Measurements from ENCODE around the gene ZNF414. TPM values are rescaled to one million over a fixed set of nuclear protein-coding genes. Genes with fewer than 3 reads are reported as not detected.

Gene ZNF414
- total RNA-seq, 1 experiment from 2014 or later: 22.4 TPM

GRCh38 chr19:8550070-8550469, 36.1 kb upstream of the ZNF414 start:
- no peaks in the 10 kb centered on the region for H4K20me1 ChIP-seq (ENCODE audit: insufficient read depth)
- 0 out of 2 replicates have a peak, but pooled peaks cover 5% of the 10 kb centered on the region for H3F3A ChIP-seq (ENCODE audit: insufficient read depth, low read depth)
- H3K27me3 ChIP-seq (ENCODE audit: insufficient read depth, low read depth): no peaks in the 10 kb centered on the region
- H3K4me1 ChIP-seq (replicated peaks; ENCODE audit: insufficient read depth): no peaks in the 10 kb centered on the region
- intact Hi-C loops (cut with micrococcal nuclease; ENCODE audit: unreplicated experiment): no loop called here
- no peaks in the 10 kb centered on the region for H3K36me3 ChIP-seq (ENCODE audit: low read depth)
- no peak overlapping the region for H2AFZ ChIP-seq
- H3K79me2 ChIP-seq (ENCODE audit: low read depth): no peaks in the 10 kb centered on the region
- H3K9me3 ChIP-seq (ENCODE audit: insufficient read depth, low read depth): no peaks in the 10 kb centered on the region
- no peaks in the 10 kb centered on the region for H3K9me2 ChIP-seq (ENCODE audit: insufficient read depth)
- H3K4me3 ChIP-seq: no peak overlapping the region
- BruUV-seq (replicated peaks): no TSS peak
- ChIA-PET CTCF (no interaction called here), POLR2A (ENCODE audit: unreplicated experiment) (no interaction called here)
- no peak overlapping the region for H3K27ac ChIP-seq
- no peak for DNase-seq
- no peak overlapping the region for H3K4me2 ChIP-seq
- TF ChIP-seq, protein P1, sequence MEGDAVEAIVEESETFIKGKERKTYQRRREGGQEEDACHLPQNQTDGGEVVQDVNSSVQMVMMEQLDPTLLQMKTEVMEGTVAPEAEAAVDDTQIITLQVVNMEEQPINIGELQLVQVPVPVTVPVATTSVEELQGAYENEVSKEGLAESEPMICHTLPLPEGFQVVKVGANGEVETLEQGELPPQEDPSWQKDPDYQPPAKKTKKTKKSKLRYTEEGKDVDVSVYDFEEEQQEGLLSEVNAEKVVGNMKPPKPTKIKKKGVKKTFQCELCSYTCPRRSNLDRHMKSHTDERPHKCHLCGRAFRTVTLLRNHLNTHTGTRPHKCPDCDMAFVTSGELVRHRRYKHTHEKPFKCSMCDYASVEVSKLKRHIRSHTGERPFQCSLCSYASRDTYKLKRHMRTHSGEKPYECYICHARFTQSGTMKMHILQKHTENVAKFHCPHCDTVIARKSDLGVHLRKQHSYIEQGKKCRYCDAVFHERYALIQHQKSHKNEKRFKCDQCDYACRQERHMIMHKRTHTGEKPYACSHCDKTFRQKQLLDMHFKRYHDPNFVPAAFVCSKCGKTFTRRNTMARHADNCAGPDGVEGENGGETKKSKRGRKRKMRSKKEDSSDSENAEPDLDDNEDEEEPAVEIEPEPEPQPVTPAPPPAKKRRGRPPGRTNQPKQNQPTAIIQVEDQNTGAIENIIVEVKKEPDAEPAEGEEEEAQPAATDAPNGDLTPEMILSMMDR (conservative IDR thresholded peaks at IDR 0.05): no peak
- no peak for TF ChIP-seq EZH2 (IDR thresholded peaks at IDR 0.05; ENCODE audit: low read depth)

DNA sequence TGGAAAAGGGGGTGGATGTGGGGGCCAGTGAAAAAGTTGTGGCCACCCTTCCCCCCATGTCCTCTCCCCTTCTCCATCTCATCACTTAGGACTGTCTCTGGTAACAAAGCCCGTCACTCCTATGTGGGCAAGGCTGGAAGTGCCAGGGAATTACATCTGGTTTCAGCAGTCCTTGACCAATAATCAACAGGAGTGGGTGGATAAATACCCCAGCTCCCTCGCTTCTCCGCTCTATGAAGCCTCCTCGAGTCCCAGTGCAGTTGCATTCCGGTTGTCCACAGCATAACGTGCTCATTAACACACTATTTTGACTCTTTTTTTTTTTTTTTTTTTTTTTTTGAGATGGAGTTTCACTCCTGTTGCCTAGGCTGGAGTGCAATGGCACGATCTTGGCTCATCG, 31.8 kb upstream of the ZNF414 start:
- no peak overlapping the region for H3K27ac ChIP-seq
- no peak for DNase-seq
- H4K20me1 ChIP-seq (ENCODE audit: insufficient read depth): no peaks in the 10 kb centered on the region
- TF ChIP-seq EZH2 (IDR thresholded peaks at IDR 0.05; ENCODE audit: low read depth): no peak
- no peak overlapping the region for H2AFZ ChIP-seq
- H3K36me3 ChIP-seq (ENCODE audit: low read depth): no peaks in the 10 kb centered on the region
- no peaks in the 10 kb centered on the region for H3K27me3 ChIP-seq (ENCODE audit: insufficient read depth, low read depth)
- H3F3A ChIP-seq (ENCODE audit: insufficient read depth, low read depth): 0 out of 2 replicates have a peak, but pooled peaks cover 5% of the 10 kb centered on the region
- H3K9me2 ChIP-seq (ENCODE audit: insufficient read depth): no peaks in the 10 kb centered on the region
- intact Hi-C loops (cut with micrococcal nuclease; ENCODE audit: unreplicated experiment): no loop called here
- no TSS peak for BruUV-seq (replicated peaks)
- ChIA-PET CTCF (no interaction called here), POLR2A (ENCODE audit: unreplicated experiment) (interaction anchor here (0.6 kb wide), 1 partner anchor 282 kb away, joined by 4 read pairs; no protein-coding TSS in a partner anchor)
- no peak overlapping the region for H3K4me2 ChIP-seq
- no peak overlapping the region for H3K4me3 ChIP-seq
- H3K79me2 ChIP-seq (ENCODE audit: low read depth): no peaks in the 10 kb centered on the region
- H3K4me1 ChIP-seq (replicated peaks; ENCODE audit: insufficient read depth): no peaks in the 10 kb centered on the region
- no peaks in the 10 kb centered on the region for H3K9me3 ChIP-seq (ENCODE audit: insufficient read depth, low read depth)

DNA sequence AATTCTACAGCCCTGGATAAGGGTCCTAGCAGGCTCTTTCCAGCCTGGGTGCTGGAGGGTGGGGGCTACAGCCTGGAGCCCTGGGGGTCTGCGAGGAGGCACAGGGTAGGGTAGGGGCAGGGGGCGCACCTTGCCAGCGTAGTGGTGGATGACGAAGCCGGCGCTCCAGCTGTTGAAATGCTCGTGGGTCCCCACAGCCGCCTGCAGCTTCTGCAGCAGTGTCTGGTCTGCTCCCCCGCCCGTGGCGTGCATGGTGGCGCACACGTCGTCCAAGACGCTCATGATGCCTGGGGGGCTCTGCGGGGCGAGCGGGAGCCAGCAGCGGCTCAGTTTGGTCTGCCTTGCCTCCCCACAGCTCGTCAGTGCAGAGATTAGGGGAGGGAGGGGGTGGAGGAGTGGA, 30.2 kb upstream of the ZNF414 start:
- intact Hi-C loops (cut with micrococcal nuclease; ENCODE audit: unreplicated experiment): no loop called here
- Histone ChIP-seq H4K20me1 (ENCODE audit: insufficient read depth) (no peaks in the 10 kb centered on the region), H2AFZ (no peak overlapping the region), H3K27ac (no peak overlapping the region), H3K4me3 (no peak overlapping the region), H3K9me3 (ENCODE audit: insufficient read depth, low read depth) (no peaks in the 10 kb centered on the region), H3F3A (ENCODE audit: insufficient read depth, low read depth) (0 out of 2 replicates have a peak, but pooled peaks cover 5% of the 10 kb centered on the region), H3K27me3 (ENCODE audit: insufficient read depth, low read depth) (no peaks in the 10 kb centered on the region), H3K4me1 (replicated peaks; ENCODE audit: insufficient read depth) (no peaks in the 10 kb centered on the region), H3K4me2 (no peak overlapping the region), H3K9me2 (ENCODE audit: insufficient read depth) (no peaks in the 10 kb centered on the region), H3K79me2 (ENCODE audit: low read depth) (no peaks in the 10 kb centered on the region), H3K36me3 (ENCODE audit: low read depth) (no peaks in the 10 kb centered on the region)
- POLR2A ChIA-PET (ENCODE audit: unreplicated experiment): no interaction called here
- DNase-seq: no peak
- TF ChIP-seq, protein P1 (conservative IDR thresholded peaks at IDR 0.05): no peak
- TF ChIP-seq EZH2 (IDR thresholded peaks at IDR 0.05; ENCODE audit: low read depth): no peak
- CTCF ChIA-PET: no interaction called here
- no TSS peak for BruUV-seq (replicated peaks)

- POLR2A ChIA-PET (ENCODE audit: unreplicated experiment): interaction anchor here (0.6 kb wide), 1 partner anchor 13 kb away, joined by 3 read pairs; no protein-coding TSS in a partner anchor
Observed at GRCh38 chr19:8539621-8540149, 25.7 kb upstream of the ZNF414 start.

More at GRCh38 chr19:8539621-8540149, 25.7 kb upstream of the ZNF414 start:
- intact Hi-C loops (cut with micrococcal nuclease; ENCODE audit: unreplicated experiment): no loop called here
- H3K36me3 ChIP-seq (ENCODE audit: low read depth): no peaks in the 10 kb centered on the region
- H3K27me3 ChIP-seq (ENCODE audit: insufficient read depth, low read depth): no peaks in the 10 kb centered on the region
- no TSS peak for BruUV-seq (replicated peaks)
- TF ChIP-seq EZH2 (IDR thresholded peaks at IDR 0.05; ENCODE audit: low read depth): no peak
- TF ChIP-seq, protein P1 (conservative IDR thresholded peaks at IDR 0.05): no peak
- DNase-seq: no peak
- H3F3A ChIP-seq (ENCODE audit: insufficient read depth, low read depth): no peaks in the 10 kb centered on the region; the same call in 1 of the 2 replicates
- no peaks in the 10 kb centered on the region for H4K20me1 ChIP-seq (ENCODE audit: insufficient read depth)
- no peaks in the 10 kb centered on the region for H3K9me3 ChIP-seq (ENCODE audit: insufficient read depth, low read depth)
- H2AFZ ChIP-seq: no peak overlapping the region
- H3K4me3 ChIP-seq: no peak overlapping the region
- H3K79me2 ChIP-seq (ENCODE audit: low read depth): no peaks in the 10 kb centered on the region
- H3K4me2 ChIP-seq: no peak overlapping the region
- CTCF ChIA-PET: no interaction called here
- H3K9me2 ChIP-seq (ENCODE audit: insufficient read depth): no peaks in the 10 kb centered on the region
- H3K27ac ChIP-seq: no peak overlapping the region
- no peaks in the 10 kb centered on the region for H3K4me1 ChIP-seq (replicated peaks; ENCODE audit: insufficient read depth)
